OCI-LY3 (cell line): ENCODE data around the gene BAG1.
A peak's percentile ranks its signal among the peaks of the same experiment; 100 is the strongest.

Source experiments
- H2AFZ ChIP-seq: fragments of 200-600, 300-600 bp; shearing (Covaris generic); 2 replicates; pipeline ENCODE4 v1.6.0; 2014; ENCODE audit warnings: antibody characterized with exemption, low read depth, low read length
- H3K27ac ChIP-seq: fragments of 200-600, 300-600 bp; sonication (generic); 2 replicates; pipeline ENCODE4 v1.5.1; 2014; ENCODE audit warnings: mild to moderate bottlenecking, low read length, moderate library complexity, mixed read lengths
- H3K27me3 ChIP-seq: fragments of 200-600, 300-600 bp; sonication (generic); 2 replicates; pipeline ENCODE4 v1.6.1; 2014; ENCODE audit warnings: low read depth, low read length, mixed read lengths
- H3K36me3 ChIP-seq: fragments of 200-600, 300-600 bp; sonication (generic); replicated peaks from 2 replicates; pipeline ENCODE3; 2014; ENCODE audit warnings: low read depth, low read length, mixed read lengths
- H3K4me1 ChIP-seq: fragments of 300-600, 200-600 bp; sonication (generic); 2 replicates; pipeline ENCODE4 v1.6.1; 2014; ENCODE audit warnings: low read length, mixed read lengths
- H3K4me2 ChIP-seq: fragments of 200-600, 300-600 bp; sonication (generic); 2 replicates; pipeline ENCODE4 v1.6.1; 2014; ENCODE audit warnings: low read length, mixed read lengths
- H3K4me3 ChIP-seq: fragments of 300-600, 200-600 bp; sonication (generic); 2 replicates; pipeline ENCODE4 v1.5.1; 2014; ENCODE audit warnings: antibody characterized with exemption, mild to moderate bottlenecking, low read length, moderate library complexity
- H3K79me2 ChIP-seq: fragments of 300-600, 200-600 bp; shearing (Covaris generic); 2 replicates; pipeline ENCODE4 v1.6.1; 2014; ENCODE audit warnings: mild to moderate bottlenecking, low read length, mixed read lengths
- H3K9ac ChIP-seq: fragments of 300-600, 200-600 bp; shearing (Covaris generic); 2 replicates; pipeline ENCODE4 v1.6.0; 2014; ENCODE audit warnings: mild to moderate bottlenecking, low read length, moderate library complexity
- H3K9me3 ChIP-seq: fragments of 200-600, 300-600 bp; shearing (Covaris generic); 2 replicates; pipeline ENCODE4 v1.6.1; 2014; ENCODE audit warnings: low read length, mixed read lengths; ENCODE audit not compliant: insufficient read depth
- H4K20me1 ChIP-seq: fragments of 200-600, 300-600 bp; sonication (generic); 2 replicates; pipeline ENCODE4 v1.6.1; 2016; ENCODE audit warnings: low read length, mixed read lengths; ENCODE audit not compliant: insufficient read depth
- CTCF ChIP-seq: fragments of 200-600, 300-600 bp; sonication (generic); IDR thresholded peaks from 2 replicates; pipeline ENCODE4 v1.5.1; 2014; ENCODE audit warnings: antibody characterized with exemption, low read length, low read depth
- EZH2phosphoT487 ChIP-seq: fragments of 200-600 bp; shearing (Covaris generic); IDR thresholded peaks from 2 replicates; pipeline ENCODE4 v1.6.1; 2018; ENCODE audit warnings: antibody characterized with exemption, mixed run types, low read depth

BAG1 gene

GRCh38 chr9:33293782-33294181 lies 29.3 kb upstream of the BAG1 start:
- Histone ChIP-seq H3K36me3 (peaks cover 63% of the 10 kb centered on the region), H3K4me1 (peaks cover 83% of the 10 kb centered on the region), H3K9me3 (no peaks in the 10 kb centered on the region), H3K27ac (peak overlapping the region; percentile 98), H2AFZ (no peak overlapping the region), H3K79me2 (peaks cover 86% of the 10 kb centered on the region), H3K27me3 (no peaks in the 10 kb centered on the region), H3K4me2 (no peak overlapping the region), H4K20me1 (0 out of 2 replicates have a peak, but pooled peaks cover 3% of the 10 kb centered on the region), H3K9ac (no peak overlapping the region), H3K4me3 (no peak overlapping the region)
- TF ChIP-seq EZH2phosphoT487: no peak
- TF ChIP-seq CTCF: no peak

- H3K36me3 ChIP-seq: peaks cover 50% of the 10 kb centered on the region
- H3K4me1 ChIP-seq: peaks cover 69% of the 10 kb centered on the region
- H3K79me2 ChIP-seq: peaks cover 70% of the 10 kb centered on the region
- no peaks in the 10 kb centered on the region for H3K27me3 ChIP-seq
- H2AFZ ChIP-seq: no peak overlapping the region
- H3K4me2 ChIP-seq: peak overlapping the region; percentile 93
- H3K27ac ChIP-seq: peak overlapping the region; percentile 98
- no peak overlapping the region for H3K9ac ChIP-seq
- H4K20me1 ChIP-seq: 0 out of 2 replicates have a peak, but pooled peaks cover 3% of the 10 kb centered on the region
- H3K4me3 ChIP-seq: peak overlapping the region; percentile 89; the same call in 1 of the 2 replicates
- H3K9me3 ChIP-seq: no peaks in the 10 kb centered on the region
- TF ChIP-seq CTCF (no peak), EZH2phosphoT487 (no peak)
These were observed 27.4 kb upstream of the BAG1 start for GRCh38 chr9:33291901-33292300.

GRCh38 chr9:33291031-33291397 lies 26.5 kb upstream of the BAG1 start:
- Histone ChIP-seq H3K9ac (peak overlapping the region; percentile 93), H3K36me3 (peaks cover 42% of the 10 kb centered on the region), H3K4me2 (peak overlapping the region; percentile 93), H4K20me1 (0 out of 2 replicates have a peak, but pooled peaks cover 3% of the 10 kb centered on the region), H2AFZ (no peak overlapping the region), H3K27ac (peak overlapping the region; percentile 83), H3K79me2 (peaks cover 61% of the 10 kb centered on the region), H3K9me3 (no peaks in the 10 kb centered on the region), H3K4me3 (peak overlapping the region; percentile 89), H3K27me3 (no peaks in the 10 kb centered on the region), H3K4me1 (peaks cover 63% of the 10 kb centered on the region)
- TF ChIP-seq EZH2phosphoT487 (no peak), CTCF (no peak)

GRCh38 chr9:33290247-33291030 lies 25.9 kb upstream of the BAG1 start, which contains the start of gene NFX1:
Gene NFX1, plus strand, starts transcription at chr9:33290516. Its CDS starts 57 bp downstream, at chr9:33290573.
- Histone ChIP-seq H3K27me3 (no peaks in the 10 kb centered on the region), H3K4me1 (peaks cover 57% of the 10 kb centered on the region), H3K9me3 (no peaks in the 10 kb centered on the region), H3K9ac (peak within 1 kb of the TSS; percentile 93), H3K79me2 (peaks cover 56% of the 10 kb centered on the region), H3K36me3 (peaks cover 36% of the 10 kb centered on the region), H4K20me1 (0 out of 2 replicates have a peak, but pooled peaks cover 3% of the 10 kb centered on the region), H2AFZ (peak within 1 kb of the TSS; percentile 39; the same call in 1 of the 2 replicates), H3K27ac (peak within 1 kb of the TSS; percentile 83), H3K4me3 (peak within 1 kb of the TSS; percentile 89), H3K4me2 (peak within 1 kb of the TSS; percentile 93)
- no peak for TF ChIP-seq EZH2phosphoT487
- TF ChIP-seq CTCF: no peak
